ENCODE measurements around the gene ZNF512.
"Not testable (repeated sequence)": the region's sequence is repeated elsewhere in the genome, so short reads cannot be mapped to it uniquely, and the experiment has no call there.

GRCh38 chr2:27630257-27630656 is 47.4 kb downstream of the ZNF512 start:
- TF ChIP-seq CTCF (conservative IDR thresholded peaks at IDR 0.05; ENCODE audit: low read depth, low read length); EZH2 (IDR thresholded peaks at IDR 0.05; ENCODE audit: borderline replicate concordance, low read depth, low read length, poor library complexity, severe bottlenecking): not testable (repeated sequence)

Data from A673 (cell line).